GM08714 (cell line): Measurements from ENCODE around the gene RMND5A.

Source experiments
- H3K4me3 ChIP-seq: fragments of 200-500 bp; sonication (Bioruptor generic); 2 replicates; pipeline ENCODE4 v1.5.1; 2014; ENCODE audit warnings: mild to moderate bottlenecking, low read length, inconsistent platforms
- ZNF274 ChIP-seq: IDR thresholded peaks from 2 replicates; pipeline ENCODE4 v1.6.1; 2012; ENCODE audit warnings: mild to moderate bottlenecking, low read depth, low read length

Gene RMND5A

GRCh38 chr2:86818114-86818801 is 98.2 kb downstream of the RMND5A start:
- TF ChIP-seq ZNF274 = no peak
- H3K4me3 ChIP-seq = no peak overlapping the region

DNA sequence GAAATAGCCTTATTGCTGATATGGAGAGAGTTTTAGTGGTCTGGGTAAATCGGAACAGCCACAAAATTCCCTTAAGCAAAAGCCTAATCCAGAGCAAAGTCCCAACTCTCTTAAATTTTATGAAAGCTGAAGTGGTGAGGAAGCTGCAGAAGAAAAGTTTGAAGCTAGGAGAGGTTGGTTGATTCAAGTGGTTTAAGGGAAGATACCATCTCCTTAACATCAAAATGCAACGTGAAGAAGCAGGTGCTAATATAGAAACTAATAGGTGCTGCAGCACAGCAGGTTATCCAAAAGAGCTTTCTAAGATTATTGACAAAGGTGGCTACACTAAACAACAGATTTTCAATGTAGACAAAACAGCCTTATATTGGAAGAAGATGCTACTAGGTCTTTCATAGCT is 98.9 kb downstream of the RMND5A start:
- H3K4me3 ChIP-seq = no peak overlapping the region
- no peak for TF ChIP-seq ZNF274

GRCh38 chr2:86821306-86821705 is 101.2 kb downstream of the RMND5A start:
- no peak overlapping the region for H3K4me3 ChIP-seq
- TF ChIP-seq ZNF274 = no peak

- H3K4me3 ChIP-seq = no peak overlapping the region
- TF ChIP-seq ZNF274 = no peak
Measured at GRCh38 chr2:86821842-86822241, 101.8 kb downstream of the RMND5A start.

DNA sequence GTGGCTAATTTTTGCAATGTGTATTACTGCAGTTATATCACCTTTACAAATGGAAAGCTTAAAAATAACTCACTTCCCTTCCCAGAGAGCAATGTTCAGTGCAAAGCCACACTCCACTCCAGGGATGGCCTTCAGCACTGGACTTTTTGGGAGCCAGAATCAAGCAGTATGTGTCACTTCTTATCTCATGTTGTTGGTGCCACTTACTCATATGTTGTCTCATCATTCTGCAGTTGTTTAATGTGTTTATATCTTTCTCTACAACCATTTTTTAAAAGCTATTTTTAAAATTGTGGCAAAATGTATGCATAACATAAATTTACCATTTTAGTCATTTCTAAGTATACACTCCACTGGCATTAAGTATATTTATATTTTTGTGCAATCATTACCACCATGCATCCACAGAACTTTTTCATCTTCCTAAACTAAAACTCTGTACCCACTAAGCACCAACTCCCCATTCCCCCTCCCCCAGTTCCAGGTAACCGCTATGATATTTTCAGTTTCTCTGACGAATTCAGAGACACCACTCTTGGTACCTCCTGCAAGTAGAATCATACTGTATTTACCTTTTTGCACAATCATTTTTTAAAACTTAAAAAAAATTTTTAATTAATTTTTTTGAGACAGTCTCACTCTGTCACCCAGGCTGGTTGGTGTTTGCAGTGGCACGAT is 102.7 kb downstream of the RMND5A start:
- H3K4me3 ChIP-seq = no peak overlapping the region
- no peak for TF ChIP-seq ZNF274

DNA sequence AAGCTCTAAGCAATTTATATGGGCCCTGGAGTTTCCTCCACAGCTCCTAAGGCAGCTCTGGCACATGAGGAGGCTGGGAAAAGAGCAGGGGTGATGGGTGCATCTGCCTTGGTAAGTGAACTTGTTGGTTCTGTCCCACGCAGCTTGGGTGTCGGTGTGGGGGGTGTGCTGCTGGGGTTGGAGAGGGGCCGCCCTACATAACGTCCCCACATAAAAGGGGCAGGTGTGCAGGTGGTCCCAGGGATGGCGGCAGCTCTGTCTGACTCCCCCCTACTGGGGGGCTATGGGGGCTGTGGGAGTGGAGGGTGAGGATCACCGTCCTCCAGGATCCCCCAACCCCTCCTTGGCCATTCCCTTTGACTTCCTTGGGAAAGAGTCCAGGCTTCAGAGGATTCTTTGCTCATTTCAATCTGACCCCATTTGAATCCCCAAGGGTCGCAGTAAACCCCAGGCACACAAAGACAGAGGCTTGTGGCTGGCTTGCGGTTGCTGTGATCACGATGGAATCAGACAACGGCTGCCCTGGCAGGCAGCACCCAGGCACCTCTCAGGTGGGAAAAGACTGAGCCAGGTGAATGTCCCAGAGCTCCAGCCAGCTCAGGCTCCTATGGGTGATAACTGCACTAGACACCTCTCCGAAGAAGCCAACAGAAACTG is 105.1 kb downstream of the RMND5A start:
- no peak overlapping the region for H3K4me3 ChIP-seq
- TF ChIP-seq ZNF274 = no peak

- no peak overlapping the region for H3K4me3 ChIP-seq
- TF ChIP-seq ZNF274 = no peak
Measured at GRCh38 chr2:86825693-86826381, 105.7 kb downstream of the RMND5A start.

- no peak overlapping the region for H3K4me3 ChIP-seq
- no peak for TF ChIP-seq ZNF274
Measured at GRCh38 chr2:86826951-86827350, 106.9 kb downstream of the RMND5A start.
